Prostate gland (tissue), 2 donors: ENCODE results near the gene RIPOR2.

Source experiments
- CTCF ChIP-seq, 4 experiments: fragments of 200-600 bp in 2 of 4; fragments of 450-650 bp in 2 of 4; sonication (generic) in 2 of 4; IDR thresholded peaks; 1 replicate in 3 of 4; 2 replicates in 1 of 4; pipeline ENCODE4 v1.5.1; 2016 to 2019; ENCODE audit warnings: antibody characterized with exemption in 4 of 4, mild to moderate bottlenecking in 2 of 4, moderate library complexity in 2 of 4
- POLR2AphosphoS5 ChIP-seq: sonication (generic); formaldehyde crosslinking; IDR thresholded peaks from one replicate; pipeline ENCODE4 v1.6.1; 2017; ENCODE audit warnings: antibody characterized with exemption

DNA sequence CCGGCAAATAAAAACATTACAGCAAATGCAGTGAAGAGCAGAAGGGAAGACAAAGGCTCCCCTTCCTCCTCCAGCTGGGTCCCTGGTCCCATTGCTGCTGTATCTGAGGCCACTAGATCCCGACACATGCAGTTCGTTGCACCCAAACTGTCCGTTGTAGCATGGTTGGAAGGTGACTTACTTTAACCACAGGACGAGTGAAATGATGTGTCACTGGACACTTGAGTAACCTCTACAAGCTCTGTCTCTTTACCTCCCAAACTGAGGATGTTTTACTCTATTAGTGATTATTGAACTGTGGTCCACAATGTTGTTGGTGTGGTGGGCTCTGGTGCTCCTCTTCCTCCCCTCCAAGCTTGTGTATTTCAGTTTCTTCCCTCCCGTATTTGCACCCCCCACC is 90.9 kb downstream of the RIPOR2 start:
- TF ChIP-seq CTCF (IDR thresholded peaks at IDR 0.05), result no peak
- TF ChIP-seq POLR2AphosphoS5, result no peak
